ENCODE measurements around the gene XRCC3.

XRCC3 gene

GRCh38 chr14:103715052-103716000, at the start of gene XRCC3, which contains the start of gene ZFYVE21:
XRCC3 (minus strand) TSS chr14:103715451; CDS start chr14:103711087, 4,364 bp downstream.
ZFYVE21 (plus strand) TSS chr14:103715810; CDS start chr14:103715842, 32 bp downstream.
- DNase-seq (ENCODE audit: low read depth in 2 of 2): peak; percentile 98

DNA sequence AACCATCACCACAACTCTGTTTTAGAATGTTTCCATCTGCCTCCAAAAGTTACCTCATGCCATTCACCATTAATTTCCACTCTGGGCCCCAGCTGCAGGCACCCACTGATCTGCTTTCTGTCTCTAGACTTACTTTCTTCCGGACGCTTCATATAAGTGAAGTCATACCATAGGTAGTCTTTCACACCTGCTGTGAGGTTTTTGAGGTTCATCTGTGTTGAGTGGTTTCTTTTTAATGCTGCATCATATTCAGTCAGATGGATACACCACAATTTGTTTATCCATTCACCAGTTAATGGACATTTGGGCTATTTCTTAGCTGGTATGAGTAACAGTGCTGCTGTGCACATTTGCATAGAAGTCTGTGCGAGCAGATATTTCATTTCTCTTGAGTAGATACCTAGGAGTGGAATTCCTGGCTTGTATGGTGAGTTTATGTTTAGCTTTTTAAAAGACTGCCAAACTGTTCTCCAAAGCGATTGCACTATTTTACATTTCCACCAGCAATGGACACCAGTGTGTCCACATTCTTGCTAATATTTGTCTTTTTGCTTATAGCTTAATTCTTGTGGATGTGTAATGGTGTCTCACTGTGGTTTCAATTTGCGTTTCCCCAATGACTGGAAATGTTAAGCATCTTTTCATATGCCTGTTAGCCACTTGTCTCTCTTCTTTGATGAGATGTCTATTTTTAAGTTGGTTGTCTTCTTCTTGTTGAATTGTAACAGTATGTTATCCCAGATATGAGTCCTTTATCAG, 48.7 kb upstream of the XRCC3 start:
- no peak for DNase-seq (ENCODE audit: low read depth in 2 of 2)

DNA sequence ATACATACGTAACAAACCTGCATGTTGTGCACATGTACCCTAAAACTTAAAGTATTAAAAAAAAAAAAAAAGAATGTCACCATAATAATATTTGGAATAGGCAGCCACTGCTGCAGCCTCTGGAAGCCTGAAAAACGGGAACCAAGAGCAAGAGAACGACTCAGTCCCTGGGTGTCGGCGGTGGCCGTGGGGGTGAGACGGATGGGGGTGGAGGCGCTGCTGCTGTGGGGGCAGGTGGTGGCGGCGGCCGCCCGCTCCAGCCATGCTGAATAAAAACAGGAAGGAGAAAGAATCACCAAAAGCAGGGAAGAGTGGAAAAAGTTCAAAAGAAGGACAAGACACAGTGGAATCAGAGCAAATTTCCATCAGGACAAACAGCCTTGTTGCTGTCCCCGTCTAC, 47.3 kb upstream of the XRCC3 start:
- no peak for DNase-seq (ENCODE audit: low read depth in 2 of 2)

- DNase-seq (ENCODE audit: low read depth in 2 of 2): no peak
Observed at GRCh38 chr14:103762036-103762435, 46.8 kb upstream of the XRCC3 start.

DNA sequence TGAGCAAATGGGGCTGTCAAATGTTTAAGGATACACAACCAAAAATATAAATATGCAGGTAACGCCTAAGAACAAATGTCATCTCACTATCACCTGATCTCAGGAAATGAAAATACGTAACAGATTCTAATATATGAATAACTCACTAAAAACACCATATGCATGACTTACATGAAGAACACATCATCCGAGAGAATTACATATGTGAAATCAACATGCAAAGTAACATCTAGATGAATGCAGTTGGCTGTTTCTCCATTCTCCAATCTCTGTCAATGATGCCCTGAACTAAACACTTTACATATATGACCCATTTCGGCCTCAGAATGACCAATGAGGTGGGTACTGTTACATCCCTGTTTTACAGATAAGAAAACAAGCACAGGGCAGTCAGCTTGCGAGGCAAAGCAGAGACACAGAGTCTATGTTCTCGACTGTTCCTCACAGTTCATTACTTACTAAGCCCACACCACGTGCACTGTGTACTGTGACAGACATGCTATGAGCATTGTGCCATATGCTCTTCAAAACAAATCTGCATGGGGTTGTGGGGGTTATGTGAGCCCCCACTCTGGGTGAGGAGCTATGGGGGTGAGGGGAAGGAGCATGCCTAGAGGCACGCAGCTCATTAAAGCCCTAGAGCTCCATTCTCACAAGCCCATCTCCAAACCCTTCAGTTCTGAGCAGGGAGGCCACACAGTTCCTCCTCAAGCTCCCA, 43.0 kb upstream of the XRCC3 start:
- DNase-seq (ENCODE audit: low read depth in 2 of 2): no peak

GRCh38 chr14:103755060-103755459, 39.8 kb upstream of the XRCC3 start:
- no peak for DNase-seq (ENCODE audit: low read depth in 2 of 2)

DNA sequence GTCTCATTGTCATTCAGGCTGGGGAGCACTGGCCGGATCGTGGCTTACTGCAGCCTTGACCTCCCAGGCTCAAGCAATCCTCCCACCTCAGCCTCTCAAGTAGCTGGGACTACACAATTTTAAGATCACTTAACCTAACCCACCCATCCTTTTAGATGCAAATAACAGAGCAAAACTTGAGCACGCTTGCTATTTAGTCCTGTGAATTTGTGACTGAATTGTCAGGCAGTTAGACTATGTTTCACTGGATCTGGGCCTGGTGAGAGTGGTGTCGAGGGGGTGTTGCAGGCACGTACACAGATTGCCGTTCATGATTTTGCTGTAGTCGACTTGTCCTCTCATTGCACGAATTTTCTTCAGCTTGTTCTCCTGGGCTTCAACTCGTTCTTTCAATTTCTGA, 38.5 kb upstream of the XRCC3 start:
- DNase-seq (ENCODE audit: low read depth in 2 of 2): no peak

DNA sequence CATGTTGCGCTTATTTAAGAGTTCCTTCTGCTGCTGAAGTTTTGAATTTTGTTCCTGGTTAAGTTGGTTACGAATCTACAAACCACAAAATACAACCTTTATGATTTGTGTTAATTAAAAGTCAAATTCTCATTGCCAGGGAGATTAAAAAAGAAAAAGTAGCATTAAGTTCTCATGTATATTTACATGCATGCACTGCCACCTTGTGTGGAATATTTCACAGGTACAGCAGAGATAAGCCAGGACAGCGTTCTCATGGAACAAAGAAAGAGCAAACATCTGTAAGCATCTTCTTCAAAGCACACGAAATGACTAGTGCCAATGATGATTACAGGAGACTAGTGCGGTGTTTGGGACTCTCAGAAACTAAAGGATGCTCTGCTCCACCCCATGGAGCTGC, 34.6 kb upstream of the XRCC3 start:
- no peak for DNase-seq (ENCODE audit: low read depth in 2 of 2)

- DNase-seq (ENCODE audit: low read depth in 2 of 2): no peak
Observed at GRCh38 chr14:103749452-103749851, 34.2 kb upstream of the XRCC3 start.

DNA sequence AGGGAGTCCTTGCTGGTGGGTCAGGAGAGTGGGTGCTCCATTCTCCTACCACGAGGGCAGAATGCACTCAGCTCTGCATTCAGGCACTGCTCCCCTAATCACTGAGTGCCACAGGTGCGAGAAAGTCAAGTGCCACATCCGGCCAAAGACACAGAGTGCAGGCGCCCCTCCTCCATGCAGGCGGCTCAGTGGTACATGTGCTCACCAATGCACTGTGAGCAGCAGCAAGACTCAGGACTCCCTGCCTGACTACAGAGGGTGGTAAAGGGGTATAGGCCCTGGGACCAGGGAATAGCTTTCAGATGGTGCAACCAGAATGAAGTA, 33.2 kb upstream of the XRCC3 start:
- DNase-seq (ENCODE audit: low read depth in 2 of 2): no peak

DNA sequence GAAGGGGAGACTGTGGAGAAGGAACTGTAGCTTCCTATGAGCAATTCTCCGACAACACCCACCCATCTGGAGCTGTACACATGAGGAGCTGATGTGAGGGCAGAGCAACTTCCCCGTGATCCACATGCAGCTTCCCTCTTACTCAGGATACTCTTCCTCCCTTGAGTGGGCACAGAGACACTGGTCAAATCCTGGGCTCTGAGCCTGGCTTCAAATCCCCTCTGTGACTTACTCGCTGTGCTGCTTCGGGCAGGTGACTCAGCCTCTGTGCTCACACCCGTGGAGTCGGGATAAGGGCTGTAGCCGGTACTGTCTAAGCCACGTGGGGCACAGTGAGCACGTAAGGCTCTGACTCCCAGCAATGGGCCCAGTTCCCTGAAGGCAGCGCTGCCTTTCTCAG, 31.4 kb upstream of the XRCC3 start:
- no peak for DNase-seq (ENCODE audit: low read depth in 2 of 2)

DNA sequence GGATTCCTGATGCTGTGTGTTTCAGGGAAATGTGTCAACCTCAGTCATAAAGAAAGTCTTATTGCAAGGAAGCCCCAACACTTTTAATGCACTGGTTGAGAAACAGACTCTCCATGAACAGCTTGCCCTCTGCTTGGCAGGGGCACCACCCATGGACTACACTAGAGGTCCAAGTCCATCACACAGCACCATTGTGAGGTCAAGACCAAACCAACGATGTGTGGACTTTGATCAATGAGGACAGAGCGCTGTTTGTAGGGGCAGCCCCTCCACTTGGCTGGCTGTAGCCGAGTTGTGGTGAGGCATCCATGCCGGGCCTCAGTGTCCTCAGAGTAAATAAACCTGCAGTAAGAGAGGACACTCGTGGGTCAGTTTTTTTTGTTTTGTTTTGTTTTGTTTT, 30.2 kb upstream of the XRCC3 start:
- DNase-seq (ENCODE audit: low read depth in 2 of 2): no peak

- DNase-seq (ENCODE audit: low read depth in 2 of 2): no peak
Observed at GRCh38 chr14:103744621-103745395, 29.6 kb upstream of the XRCC3 start.

DNA sequence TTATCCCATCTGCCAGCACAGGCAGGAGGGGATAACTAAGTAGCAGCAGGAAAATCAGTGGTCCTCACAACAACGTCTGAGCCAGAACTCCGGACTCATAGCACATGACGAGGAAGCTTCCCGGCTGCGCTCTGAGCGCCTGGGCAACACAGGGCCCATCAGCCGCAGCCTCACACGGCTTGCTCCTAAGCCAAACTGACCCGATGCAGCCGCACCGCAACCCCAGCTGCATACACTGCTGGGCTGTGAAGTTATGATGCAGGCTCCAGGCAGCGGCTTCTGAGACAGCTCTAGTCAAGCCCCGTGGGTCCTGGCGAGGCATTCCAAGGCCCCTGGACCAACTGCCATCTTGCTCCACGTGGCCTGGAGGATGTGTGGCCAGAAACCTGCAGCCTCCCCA, 28.4 kb upstream of the XRCC3 start:
- DNase-seq (ENCODE audit: low read depth in 2 of 2): no peak

GRCh38 chr14:103742499-103743255, 27.4 kb upstream of the XRCC3 start:
- no peak for DNase-seq (ENCODE audit: low read depth in 2 of 2)

- DNase-seq (ENCODE audit: low read depth in 2 of 2): no peak
Observed at GRCh38 chr14:103741876-103742275, 26.6 kb upstream of the XRCC3 start.

GRCh38 chr14:103740991-103741689, 25.9 kb upstream of the XRCC3 start:
- no peak for DNase-seq (ENCODE audit: low read depth in 2 of 2)

- no peak for DNase-seq (ENCODE audit: low read depth in 2 of 2)
Observed at GRCh38 chr14:103739793-103740501, 24.7 kb upstream of the XRCC3 start.

DNA sequence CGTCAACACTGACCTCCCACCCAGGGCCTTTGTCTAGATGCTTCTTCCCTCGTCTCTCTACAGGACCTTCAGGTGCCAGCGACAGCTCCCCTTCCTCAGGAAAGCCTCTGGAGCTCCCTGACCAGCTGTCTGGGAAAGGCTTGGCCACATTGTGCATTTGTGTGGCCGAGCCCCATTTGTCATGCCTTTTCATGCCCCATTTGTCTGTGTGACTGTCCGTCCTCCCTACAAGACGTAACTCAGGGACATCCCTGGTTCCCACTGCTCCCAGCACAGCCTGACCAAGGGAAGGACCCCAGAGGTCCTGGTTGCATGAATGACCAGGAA, 24.2 kb upstream of the XRCC3 start:
- DNase-seq (ENCODE audit: low read depth in 2 of 2): no peak

Measured in fibroblast of skin of left quadriceps (primary cell).